Mammary epithelial cell (primary cell): ENCODE measurements around the gene LPCAT1.

Experiments
- CTCF ChIP-seq, 2 donors: IDR thresholded peaks in 1 of 2; conservative IDR thresholded peaks in 1 of 2; 2 replicates each; pipeline ENCODE4 v1.5.1; 2011 to 2012; ENCODE audit warnings: inconsistent platforms in 2 of 2, low read length in 2 of 2, mild to moderate bottlenecking in 2 of 2, control low read depth in 1 of 2, low read depth in 1 of 2; ENCODE audit not compliant: insufficient read depth in 1 of 2; ENCODE audit errors: extremely low read depth in 1 of 2
- EZH2 ChIP-seq: IDR thresholded peaks from 2 replicates; pipeline ENCODE4 v1.6.1; 2012; ENCODE audit warnings: low read length, inconsistent platforms, borderline replicate concordance

GRCh38 chr5:1418238-1418920 is 105.4 kb downstream of the LPCAT1 start:
- TF ChIP-seq EZH2: no peak
- no peak for TF ChIP-seq CTCF (conservative IDR thresholded peaks at IDR 0.05 in 1 of 2, IDR thresholded peaks at IDR 0.05 in 1 of 2; ENCODE audit: extremely low read depth in 1 of 2, insufficient read depth in 1 of 2, low read depth in 1 of 2, low read length in 2 of 2)
